Stomach (tissue), 9 donors: ENCODE results near the gene DHPS. TPM values are rescaled to one million over a fixed set of nuclear protein-coding genes. Genes with fewer than 3 reads are reported as not detected.

ENCODE experiments used
- DNase-seq, 2 donors: peaks; one replicate each; pipeline versions ENCODE4 v3.0.0 to v3.0.0-alpha.2; 2013 to 2019
- H3K27ac ChIP-seq, 5 donors: fragments of 200-600 bp in 4 of 5; sonication (generic) in 4 of 5; one replicate each; pipeline ENCODE4 v1.5.1; 2013 to 2019; ENCODE audit warnings: mild to moderate bottlenecking in 1 of 5, moderate library complexity in 1 of 5
- H3K27me3 ChIP-seq, 3 donors: fragments of 200-600 bp; sonication (generic); one replicate each; pipeline ENCODE4 v1.5.1; 2017 to 2019; ENCODE audit warnings: mixed run types in 1 of 3
- H3K36me3 ChIP-seq, 4 donors: fragments of 200-600 bp; sonication (generic); 1 replicate in 3 of 4; 2 replicates in 1 of 4; pipeline ENCODE4 v1.5.1; 2016 to 2019
- H3K4me1 ChIP-seq, 4 donors: fragments of 200-600 bp; sonication (generic); one replicate each; pipeline ENCODE4 v1.5.1; 2016 to 2019
- H3K4me3 ChIP-seq, 4 donors: fragments of 200-600 bp; sonication (generic) in 3 of 4; one replicate each; pipeline ENCODE4 v1.5.1; 2016 to 2019; ENCODE audit warnings: mild to moderate bottlenecking in 1 of 4
- H3K9me3 ChIP-seq, 4 donors: fragments of 200-600 bp; sonication (generic); one replicate each; pipeline ENCODE4 v1.5.1; 2016 to 2019
- EP300 ChIP-seq: sonication (generic); formaldehyde crosslinking; IDR thresholded peaks from one replicate; pipeline ENCODE4 v1.6.1; 2017; ENCODE audit warnings: antibody characterized with exemption
- POLR2A ChIP-seq, 4 donors: fragments of 450-650 bp; IDR thresholded peaks; one replicate each; pipeline ENCODE4 v1.6.1; 2016; ENCODE audit warnings: antibody characterized with exemption in 4 of 4, control low read depth in 2 of 4, mild to moderate bottlenecking in 1 of 4, moderate library complexity in 1 of 4
- POLR2AphosphoS5 ChIP-seq, 3 donors: sonication (generic); formaldehyde crosslinking; IDR thresholded peaks; one replicate each; pipeline ENCODE4 v1.6.1; 2016; ENCODE audit warnings: antibody characterized with exemption in 3 of 3
- WGBS, 5 donors: extraction: QIAGEN DNeasy Blood & Tissue Kit in 3 of 5; methylation state at CpG; one replicate each; pipeline versions ENCODE4 v1.1.5 to v1.1.7; 2013 to 2018; 5-methylcytosine and 5-hydroxymethylcytosine counted together
- intact Hi-C: fragments of 100-400 bp; cut with DNase I; formaldehyde crosslinking; loops from one replicate; pipeline ENCODE4 v1.15.1; 2023; ENCODE audit warnings: low total_unique reads
- polyA plus RNA-seq, 3 donors: library from polyadenylated mRNA; stranded (reverse); fragments of 200-250 nt; gene quantifications; one replicate each; pipeline ENCODE4 v1.2.3, GENCODE V29; 2013
- total RNA-seq, 5 donors: library from RNA; depleted of rRNA; stranded (reverse); fragments of >200 nt; gene quantifications; one replicate each; pipeline versions ENCODE4 v1.1.0 to v1.2.3, GENCODE V29; 2014 to 2016
- TF ChIP-seq, protein P1 (sequence below), 7 experiments: fragments of 450-650 bp in 4 of 7; fragments of 200-600 bp in 3 of 7; sonication (generic) in 3 of 7; IDR thresholded peaks; one replicate each; pipeline ENCODE4 v1.5.1; 2016 to 2019; ENCODE audit warnings: antibody characterized with exemption in 7 of 7, control low read depth in 2 of 7, mild to moderate bottlenecking in 1 of 7
- donor health status: healthy with polysubstance abuse.
- donor health status: Bipolar disorder and iron deficiency.
- donor health status: healthy.

The DHPS gene
- total and polyA plus RNA-seq, 8 donors, result 51.7 to 287 (median 75.5) TPM

- H3K27ac ChIP-seq, result no peak overlapping the region
- no peaks in the 10 kb centered on the region for H3K27me3 ChIP-seq
- 89 to 95% (median 91%) methylated on average over 15 to 16 of the region's 16 CpGs for WGBS, 5 donors
- no peak for TF ChIP-seq EP300
- TF ChIP-seq POLR2A (IDR thresholded peaks at IDR 0.05), result no peak
- TF ChIP-seq POLR2AphosphoS5 (IDR thresholded peaks at IDR 0.05), result no peak
- TF ChIP-seq, protein P1, sequence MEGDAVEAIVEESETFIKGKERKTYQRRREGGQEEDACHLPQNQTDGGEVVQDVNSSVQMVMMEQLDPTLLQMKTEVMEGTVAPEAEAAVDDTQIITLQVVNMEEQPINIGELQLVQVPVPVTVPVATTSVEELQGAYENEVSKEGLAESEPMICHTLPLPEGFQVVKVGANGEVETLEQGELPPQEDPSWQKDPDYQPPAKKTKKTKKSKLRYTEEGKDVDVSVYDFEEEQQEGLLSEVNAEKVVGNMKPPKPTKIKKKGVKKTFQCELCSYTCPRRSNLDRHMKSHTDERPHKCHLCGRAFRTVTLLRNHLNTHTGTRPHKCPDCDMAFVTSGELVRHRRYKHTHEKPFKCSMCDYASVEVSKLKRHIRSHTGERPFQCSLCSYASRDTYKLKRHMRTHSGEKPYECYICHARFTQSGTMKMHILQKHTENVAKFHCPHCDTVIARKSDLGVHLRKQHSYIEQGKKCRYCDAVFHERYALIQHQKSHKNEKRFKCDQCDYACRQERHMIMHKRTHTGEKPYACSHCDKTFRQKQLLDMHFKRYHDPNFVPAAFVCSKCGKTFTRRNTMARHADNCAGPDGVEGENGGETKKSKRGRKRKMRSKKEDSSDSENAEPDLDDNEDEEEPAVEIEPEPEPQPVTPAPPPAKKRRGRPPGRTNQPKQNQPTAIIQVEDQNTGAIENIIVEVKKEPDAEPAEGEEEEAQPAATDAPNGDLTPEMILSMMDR (IDR thresholded peaks at IDR 0.05), result no peak
- H3K4me3 ChIP-seq, result no peak overlapping the region
- peaks cover 16 to 29% (median 28%) of the 10 kb centered on the region in 4 donors for H3K4me1 ChIP-seq
- H3K9me3 ChIP-seq, result no peaks in the 10 kb centered on the region
- DNase-seq, result peak in 1 of 2 donors; percentile 6
- H3K36me3 ChIP-seq, result peaks cover 0 to 16% (median 13%) of the 10 kb centered on the region in 4 donors
- intact Hi-C loops, result no loop called here
Measured at GRCh38 chr19:12694641-12695040, 13.0 kb upstream of the DHPS start.

DNA sequence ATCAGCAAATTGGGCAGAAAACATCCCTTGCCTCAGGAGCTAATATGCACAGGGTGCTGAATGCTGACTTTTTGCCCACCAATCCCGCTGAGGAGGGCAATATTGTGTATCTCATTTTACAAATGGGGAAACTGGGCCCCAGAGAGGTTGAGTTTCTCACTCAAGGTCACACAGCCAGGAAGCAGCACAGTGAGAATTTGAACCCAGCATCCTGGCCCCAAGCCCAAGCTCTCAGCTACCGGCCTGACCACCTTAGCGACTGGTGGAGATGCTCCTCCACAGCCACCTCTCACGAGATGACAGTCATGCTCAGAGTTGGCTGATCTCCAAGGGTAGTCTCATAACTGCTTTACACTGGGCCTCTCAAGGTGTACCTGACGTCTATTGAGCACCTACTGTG, 11.3 kb upstream of the DHPS start:
- no peaks in the 10 kb centered on the region for H3K9me3 ChIP-seq
- no peak overlapping the region for H3K27ac ChIP-seq
- peaks cover 16 to 29% (median 28%) of the 10 kb centered on the region in 4 donors for H3K4me1 ChIP-seq
- 86 to 91% (median 88%) methylated on average over 5 of the region's 5 CpGs for WGBS, 5 donors
- intact Hi-C loops, result no loop called here
- H3K27me3 ChIP-seq, result no peaks in the 10 kb centered on the region
- H3K4me3 ChIP-seq, result no peak overlapping the region
- peak in 1 of 2 donors; percentile 5 for DNase-seq
- peaks cover 0 to 17% (median 9%) of the 10 kb centered on the region in 4 donors for H3K36me3 ChIP-seq
- TF ChIP-seq POLR2AphosphoS5 (IDR thresholded peaks at IDR 0.05), result no peak
- TF ChIP-seq, protein P1 (IDR thresholded peaks at IDR 0.05), result no peak
- TF ChIP-seq POLR2A (IDR thresholded peaks at IDR 0.05), result no peak
- no peak for TF ChIP-seq EP300

- peak in 1 of 2 donors; percentile 2 for DNase-seq
- 78 to 85% (median 82%) methylated on average over 15 to 26 of the region's 26 CpGs for WGBS, 5 donors
- intact Hi-C loops, result no loop called here
Measured at GRCh38 chr19:12689581-12690216, 8.0 kb upstream of the DHPS start.

GRCh38 chr19:12689012-12689411, 7.3 kb upstream of the DHPS start:
- WGBS, 5 donors, result 90 to 95% (median 93%) methylated on average over 11 to 12 of the region's 12 CpGs
- no peak for DNase-seq
- H3K9me3 ChIP-seq, result no peaks in the 10 kb centered on the region
- no peak overlapping the region for H3K27ac ChIP-seq
- no peaks in the 10 kb centered on the region for H3K27me3 ChIP-seq
- peaks cover 0 to 21% (median 13%) of the 10 kb centered on the region in 4 donors for H3K36me3 ChIP-seq
- intact Hi-C loops, result no loop called here
- no peaks in the 10 kb centered on the region for H3K4me1 ChIP-seq
- no peak overlapping the region for H3K4me3 ChIP-seq
- TF ChIP-seq POLR2AphosphoS5 (IDR thresholded peaks at IDR 0.05), result no peak
- TF ChIP-seq POLR2A (IDR thresholded peaks at IDR 0.05), result no peak
- no peak for TF ChIP-seq EP300
- TF ChIP-seq, protein P1 (IDR thresholded peaks at IDR 0.05), result no peak

More at GRCh38 chr19:12689581-12690216, 8.0 kb upstream of the DHPS start:
- Histone ChIP-seq H3K27me3 (no peaks in the 10 kb centered on the region), H3K4me1 (peaks cover 0 to 2% (median 2%) of the 10 kb centered on the region in 4 donors), H3K27ac (no peak overlapping the region), H3K36me3 (peaks cover 0 to 21% (median 13%) of the 10 kb centered on the region in 4 donors), H3K4me3 (no peak overlapping the region), H3K9me3 (no peaks in the 10 kb centered on the region)
- no peak for TF ChIP-seq EP300
- TF ChIP-seq POLR2A (IDR thresholded peaks at IDR 0.05), result no peak
- TF ChIP-seq POLR2AphosphoS5 (IDR thresholded peaks at IDR 0.05), result no peak
- TF ChIP-seq, protein P1 (IDR thresholded peaks at IDR 0.05), result no peak
